ENCODE measurements around the gene PEX11G. TPM values are rescaled to one million over a fixed set of nuclear protein-coding genes. Genes with fewer than 3 reads are reported as not detected.
A peak's percentile ranks its signal among the peaks of the same experiment; 100 is the strongest.

PEX11G gene
- total RNA-seq, 1 donor from 2014 or later = 2.9 TPM

DNA sequence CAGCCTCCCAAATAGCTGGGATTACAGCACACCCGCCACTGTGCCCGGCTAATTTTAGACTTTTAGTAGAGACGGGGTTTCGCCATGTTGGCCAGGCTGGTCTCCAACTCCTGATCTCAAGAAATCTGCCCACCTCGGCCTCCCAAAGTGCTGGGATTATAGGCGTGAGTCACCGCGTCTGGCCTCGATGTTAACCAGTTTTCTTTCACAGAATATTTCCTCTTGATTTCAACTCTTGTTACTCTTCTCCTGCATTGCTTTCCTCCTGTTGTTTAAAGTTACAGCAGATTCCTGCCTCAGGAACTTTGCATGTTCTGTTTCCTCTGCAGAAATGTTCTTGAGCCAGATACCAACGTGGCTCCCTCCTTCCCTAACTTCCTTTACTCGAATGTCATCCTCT, 3.7 kb upstream of the PEX11G start:
- peak; percentile 74 for DNase-seq

DNA sequence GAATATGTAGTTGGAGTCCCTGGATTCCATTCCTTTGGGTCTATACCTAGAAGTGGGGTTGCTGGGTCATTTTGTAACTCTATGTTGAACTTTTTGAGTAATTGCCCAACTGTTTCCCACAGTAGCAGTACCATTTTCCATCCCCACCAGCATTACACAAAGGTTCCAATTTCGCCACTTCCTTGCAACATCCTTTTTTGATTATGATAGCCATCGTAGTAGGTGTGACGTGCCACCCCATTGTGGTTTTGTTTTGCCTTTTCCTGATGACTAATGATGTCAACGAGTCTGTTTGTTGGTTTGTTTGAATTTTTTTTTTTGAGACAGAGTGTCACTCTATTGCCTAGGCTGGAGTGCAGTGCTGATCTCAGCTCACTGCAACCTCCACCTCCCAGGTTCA, 3.3 kb upstream of the PEX11G start:
- DNase-seq = peak; percentile 94

DNA sequence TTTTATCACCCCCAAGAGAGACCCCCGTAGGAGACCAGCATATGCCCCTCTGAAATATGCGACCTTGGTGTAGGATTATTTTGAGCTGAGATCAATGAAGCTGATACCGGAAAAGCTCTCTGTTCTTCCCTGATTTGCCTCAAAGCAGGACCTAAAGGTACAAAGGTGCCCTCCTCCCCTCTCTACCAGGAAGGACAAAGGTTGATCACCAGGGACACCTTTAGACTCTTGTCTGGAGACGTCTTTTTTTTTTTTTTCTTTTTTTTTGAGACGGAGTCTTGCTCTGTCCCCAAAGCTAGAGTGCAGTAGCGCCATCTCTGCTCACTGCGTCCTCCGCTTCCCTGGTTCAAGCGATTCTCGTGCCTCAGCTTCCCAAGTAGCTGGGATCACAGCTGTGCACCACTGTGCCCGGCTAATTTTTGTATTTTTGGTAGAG, 792 bp upstream of the PEX11G start:
- DNase-seq = no peak

DNA sequence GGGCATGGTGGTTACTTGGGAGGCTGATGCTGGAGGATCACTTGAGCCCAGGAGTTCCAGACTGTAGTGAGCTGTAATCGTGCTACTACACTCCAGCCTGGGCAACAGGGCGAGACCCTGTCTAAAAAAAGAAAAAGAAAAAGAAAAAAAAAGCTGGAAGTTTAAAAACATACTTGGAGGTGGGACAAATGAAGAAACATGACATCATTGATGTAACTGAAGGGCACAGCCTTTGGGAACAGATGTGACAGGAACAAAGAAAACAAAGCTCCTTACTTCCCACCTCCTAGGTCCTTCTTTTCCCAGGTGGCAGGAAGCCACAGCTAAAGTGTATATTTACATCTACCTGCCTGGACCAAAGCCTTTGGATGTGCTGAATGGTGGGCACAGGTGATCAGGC, 1.9 kb downstream of the PEX11G start:
- DNase-seq = no peak

DNA sequence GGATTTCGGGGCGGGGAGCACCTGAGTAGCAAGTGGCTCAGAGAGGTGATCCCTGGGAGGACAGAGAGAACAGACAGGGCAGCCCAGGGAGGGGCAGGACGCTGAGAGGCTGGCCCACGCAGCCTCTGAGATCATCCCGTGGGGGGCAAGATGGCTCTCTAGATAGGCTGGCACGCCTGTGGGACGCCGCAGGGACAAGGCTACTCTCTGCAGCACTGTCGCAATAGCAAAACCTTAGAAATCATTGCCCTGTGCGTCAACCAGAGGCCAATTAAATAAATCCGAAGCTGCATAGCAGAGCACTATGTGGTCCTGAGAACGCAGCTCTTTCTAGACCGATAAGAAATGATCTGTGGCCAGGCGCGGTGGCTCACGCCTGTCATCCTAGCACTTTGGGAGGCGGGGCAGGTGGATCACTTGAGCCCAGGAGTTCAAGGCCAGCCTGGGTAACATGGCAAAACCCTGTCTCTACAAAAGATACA, 5.1 kb downstream of the PEX11G start:
- no peak for DNase-seq

DNA sequence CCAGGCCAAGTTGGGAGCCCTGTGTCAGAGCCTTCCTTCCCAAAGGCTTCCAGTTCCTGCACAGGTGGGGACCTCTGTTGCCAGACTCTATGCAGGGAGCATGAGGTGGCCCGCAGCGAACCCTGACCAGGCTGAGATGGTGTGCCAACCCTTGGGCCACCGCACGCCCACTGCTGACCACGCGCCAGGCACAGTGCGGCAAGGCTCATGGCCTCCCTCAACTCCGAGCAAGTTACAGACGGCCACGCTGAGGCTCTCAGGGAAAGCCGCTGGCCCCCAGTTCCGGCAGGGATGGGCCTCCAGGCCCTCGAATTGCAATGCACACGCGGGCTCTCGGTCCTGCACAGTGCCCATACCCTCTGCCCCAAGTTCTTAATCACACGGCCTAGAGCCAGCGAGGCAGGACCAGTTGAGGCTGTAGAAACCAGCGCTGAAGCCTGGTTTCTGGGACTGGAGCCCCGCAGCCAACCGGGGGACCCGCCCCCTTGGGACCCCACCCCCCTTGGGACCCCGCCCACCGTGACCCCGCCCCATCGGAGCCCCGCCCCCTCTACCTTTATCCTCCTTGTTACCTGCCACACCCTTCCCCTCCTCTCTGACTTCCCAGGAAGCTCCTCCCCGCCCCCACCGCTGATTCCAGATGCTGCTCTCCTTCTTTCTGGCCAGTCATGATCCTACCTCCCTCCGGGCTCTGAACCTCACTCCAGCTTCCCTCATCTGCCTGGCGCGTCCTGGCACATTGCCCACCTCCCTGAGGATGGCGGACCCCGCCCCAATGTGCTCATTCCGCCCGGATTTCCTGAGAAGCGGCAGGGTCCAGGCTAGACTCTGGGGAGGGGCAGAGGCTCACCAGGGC, 6.0 kb downstream of the PEX11G start:
- peak; percentile 35 for DNase-seq

DNA sequence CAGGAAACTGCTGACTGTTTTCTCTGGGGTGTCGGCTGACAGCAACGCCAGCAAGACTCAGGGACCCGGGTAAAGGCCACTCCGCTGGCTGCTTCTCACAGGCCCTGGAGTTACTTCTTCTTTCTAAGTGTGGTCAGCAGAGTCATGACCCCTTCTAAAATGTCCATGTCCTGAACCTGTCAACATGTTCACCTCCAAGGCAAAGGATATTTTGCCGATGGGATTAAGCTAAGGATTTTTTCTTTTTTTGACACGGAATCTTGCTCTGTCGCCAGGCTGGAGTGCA, 7.9 kb downstream of the PEX11G start:
- DNase-seq = no peak

DNA sequence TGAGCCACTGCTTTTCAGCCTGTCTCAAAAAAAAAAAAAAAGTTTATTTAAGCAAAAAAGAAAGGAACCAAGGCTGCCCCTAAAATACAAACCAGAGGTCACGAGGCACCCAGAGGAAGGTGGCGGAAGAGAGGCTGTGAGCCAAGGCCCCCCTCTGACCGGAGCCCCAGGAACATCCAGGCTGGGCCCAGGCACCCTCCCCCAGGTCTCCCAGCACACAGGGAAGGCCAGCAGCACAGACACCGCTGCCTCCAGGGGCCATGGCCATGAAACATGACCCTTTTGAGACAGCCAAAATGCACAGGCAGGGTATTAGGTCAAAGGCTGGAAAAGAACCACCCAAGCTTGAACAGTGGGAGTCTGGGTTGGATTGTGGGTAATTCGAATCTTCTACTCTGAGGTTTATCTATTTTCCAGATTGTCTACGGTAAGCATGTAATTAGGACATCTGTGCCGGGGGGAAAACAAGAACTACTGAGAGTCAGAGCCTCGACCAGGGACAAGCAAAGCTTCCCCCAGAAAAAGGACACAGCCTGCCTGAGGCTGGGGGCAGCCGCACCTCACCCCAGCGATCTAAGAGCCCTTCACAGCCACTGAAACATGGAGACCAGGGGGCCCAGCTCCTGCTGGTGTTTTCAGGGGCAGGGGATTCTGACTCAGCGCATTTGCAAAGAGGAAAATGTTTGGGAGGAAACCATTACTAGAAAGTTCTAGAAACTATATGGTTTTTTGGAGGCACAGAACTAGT, 8.4 kb downstream of the PEX11G start:
- DNase-seq = no peak

DNA sequence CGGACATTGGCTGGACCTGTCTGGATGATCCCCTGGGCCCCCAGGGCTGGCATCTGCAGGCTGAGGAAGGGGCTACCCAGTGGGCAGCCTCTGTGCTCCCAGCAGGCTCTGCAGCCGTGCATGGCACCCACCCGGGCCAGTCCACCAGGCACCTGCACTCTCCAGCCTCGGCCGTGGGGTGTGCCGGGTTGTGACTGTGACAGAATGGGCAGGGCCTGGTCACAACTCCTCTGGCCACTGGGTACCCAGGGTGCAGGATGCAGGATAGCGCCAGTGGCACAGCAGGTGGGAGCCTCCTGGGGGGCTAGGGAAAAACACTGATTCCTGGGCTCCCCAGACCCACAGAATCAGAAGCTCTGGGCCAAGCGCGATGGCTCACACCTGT, 10.0 kb downstream of the PEX11G start:
- DNase-seq = no peak

DNA sequence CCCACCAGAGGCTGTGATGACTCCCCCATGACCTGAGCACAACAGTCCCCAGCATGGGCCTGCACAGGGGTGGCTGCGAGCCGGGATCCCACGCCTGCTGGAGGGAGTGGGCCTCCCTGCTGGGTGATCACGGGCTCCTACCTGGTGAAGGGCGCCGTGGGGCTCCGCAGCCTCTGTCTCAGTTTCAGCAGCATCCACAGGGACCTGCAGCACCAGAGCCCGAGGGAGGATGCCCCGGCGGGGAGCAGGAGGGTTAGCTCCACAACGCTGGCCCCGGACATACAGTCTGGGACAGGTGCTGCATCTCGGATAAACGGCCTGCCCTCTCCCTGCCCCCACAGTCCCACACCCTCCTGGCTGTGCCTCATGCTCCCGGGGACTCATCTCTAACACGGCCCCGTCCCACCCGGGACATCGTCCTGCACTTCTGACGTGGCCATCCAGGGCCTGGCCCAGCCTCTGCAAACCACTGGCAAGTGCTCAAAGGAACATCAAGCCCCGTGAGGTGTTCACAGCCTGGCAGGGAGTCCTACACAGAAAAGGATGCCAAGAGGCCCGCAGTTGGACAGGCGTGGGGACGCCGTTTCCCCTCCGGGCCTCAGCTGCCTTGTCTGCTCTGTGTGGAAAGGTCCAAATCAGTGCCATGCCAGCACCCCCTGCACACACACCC, 10.5 kb downstream of the PEX11G start:
- DNase-seq = no peak

DNA sequence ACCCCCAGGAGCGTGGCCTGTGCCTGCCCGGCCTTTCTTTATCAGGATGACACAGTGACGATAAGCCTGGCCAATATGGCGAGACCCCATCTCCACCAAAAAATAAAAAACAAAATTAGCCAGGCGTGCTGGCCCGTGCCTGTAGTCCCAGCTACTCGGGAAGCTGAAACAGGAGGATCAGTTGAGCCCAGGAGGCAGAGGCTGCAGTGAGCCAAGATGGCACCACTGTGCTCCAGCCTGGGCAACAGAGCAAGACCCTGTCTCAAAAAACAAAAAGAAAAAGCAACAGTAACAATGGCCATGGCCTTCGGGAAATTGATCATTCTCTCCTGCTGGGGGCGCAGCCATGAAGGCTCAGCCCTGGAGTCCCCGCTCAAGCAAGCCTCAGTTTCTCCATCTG, 11.1 kb downstream of the PEX11G start:
- no peak for DNase-seq

DNA sequence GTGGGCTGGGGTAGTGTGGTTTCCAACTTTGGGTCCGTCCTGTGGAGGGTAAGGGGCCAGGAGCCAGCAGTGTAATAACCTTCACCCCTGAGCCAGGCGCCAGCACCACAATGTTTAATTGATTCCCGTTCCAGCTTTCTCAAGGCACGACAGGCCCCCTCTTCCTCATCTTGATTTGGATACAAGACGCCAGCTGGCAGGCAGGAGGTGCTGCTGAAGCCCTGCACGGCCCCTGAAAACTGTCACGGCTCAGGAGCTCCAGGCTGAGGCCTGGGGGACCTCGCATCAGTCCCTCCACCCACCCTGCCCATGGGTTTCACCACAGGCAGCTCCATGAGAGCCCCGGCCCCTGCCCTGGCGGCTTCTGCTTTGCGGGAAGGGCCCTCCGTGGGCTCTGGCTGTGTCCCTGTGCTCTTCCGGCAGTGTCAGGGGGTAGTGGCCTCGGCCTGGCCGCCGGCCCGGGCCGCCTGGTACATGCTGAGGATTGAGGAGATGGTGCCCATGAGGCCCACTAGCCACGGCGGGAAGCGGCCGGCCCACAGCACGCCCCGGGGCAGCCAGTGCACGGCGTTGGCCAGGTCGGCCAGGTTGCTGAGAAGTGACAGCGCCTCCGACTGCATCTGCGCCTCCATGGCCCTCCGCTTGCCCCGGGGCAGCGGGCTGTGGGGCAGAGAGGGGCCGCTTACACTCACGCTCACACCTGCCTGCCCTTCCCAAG, 11.9 kb downstream of the PEX11G start:
- no peak for DNase-seq

DNA sequence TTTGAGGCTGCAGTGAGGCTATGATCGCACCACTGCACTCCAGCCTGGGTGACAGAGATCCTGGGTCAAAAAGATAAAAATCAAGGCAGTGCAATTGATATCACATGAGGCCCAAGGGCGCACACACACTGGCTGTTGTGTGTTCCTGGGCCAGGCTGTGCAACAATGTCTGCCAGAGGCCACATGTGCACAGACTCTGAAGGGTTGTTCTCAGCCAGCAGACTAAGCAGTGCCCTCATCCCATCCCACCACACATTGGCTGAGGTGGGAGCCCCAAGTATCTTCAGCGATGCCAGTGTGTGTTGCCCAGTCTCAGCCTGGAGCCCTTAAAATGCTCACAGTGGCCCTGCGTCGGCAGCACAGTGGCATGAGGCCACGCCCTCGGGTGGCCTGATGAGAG, 12.6 kb downstream of the PEX11G start:
- DNase-seq = no peak

DNA sequence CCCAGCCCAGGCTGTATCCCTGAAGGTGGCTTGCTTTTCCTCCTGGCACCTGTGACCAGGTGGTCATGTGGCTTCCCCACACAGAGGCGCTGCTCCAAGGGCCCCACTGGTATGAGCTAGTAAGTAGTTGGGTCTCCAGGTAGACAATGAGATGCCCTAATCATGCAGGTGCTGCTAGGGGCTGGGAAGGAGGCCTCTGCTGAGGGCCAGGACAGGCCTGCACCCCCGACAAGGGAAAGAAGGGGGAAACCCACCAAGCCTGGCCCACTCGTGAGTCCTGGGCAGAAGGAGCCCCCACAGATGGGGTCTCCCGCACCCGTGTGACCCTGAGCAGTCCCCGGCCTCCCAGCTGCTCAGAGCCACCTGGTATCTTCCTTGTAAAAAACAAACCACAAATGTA, 13.2 kb downstream of the PEX11G start:
- no peak for DNase-seq

DNA sequence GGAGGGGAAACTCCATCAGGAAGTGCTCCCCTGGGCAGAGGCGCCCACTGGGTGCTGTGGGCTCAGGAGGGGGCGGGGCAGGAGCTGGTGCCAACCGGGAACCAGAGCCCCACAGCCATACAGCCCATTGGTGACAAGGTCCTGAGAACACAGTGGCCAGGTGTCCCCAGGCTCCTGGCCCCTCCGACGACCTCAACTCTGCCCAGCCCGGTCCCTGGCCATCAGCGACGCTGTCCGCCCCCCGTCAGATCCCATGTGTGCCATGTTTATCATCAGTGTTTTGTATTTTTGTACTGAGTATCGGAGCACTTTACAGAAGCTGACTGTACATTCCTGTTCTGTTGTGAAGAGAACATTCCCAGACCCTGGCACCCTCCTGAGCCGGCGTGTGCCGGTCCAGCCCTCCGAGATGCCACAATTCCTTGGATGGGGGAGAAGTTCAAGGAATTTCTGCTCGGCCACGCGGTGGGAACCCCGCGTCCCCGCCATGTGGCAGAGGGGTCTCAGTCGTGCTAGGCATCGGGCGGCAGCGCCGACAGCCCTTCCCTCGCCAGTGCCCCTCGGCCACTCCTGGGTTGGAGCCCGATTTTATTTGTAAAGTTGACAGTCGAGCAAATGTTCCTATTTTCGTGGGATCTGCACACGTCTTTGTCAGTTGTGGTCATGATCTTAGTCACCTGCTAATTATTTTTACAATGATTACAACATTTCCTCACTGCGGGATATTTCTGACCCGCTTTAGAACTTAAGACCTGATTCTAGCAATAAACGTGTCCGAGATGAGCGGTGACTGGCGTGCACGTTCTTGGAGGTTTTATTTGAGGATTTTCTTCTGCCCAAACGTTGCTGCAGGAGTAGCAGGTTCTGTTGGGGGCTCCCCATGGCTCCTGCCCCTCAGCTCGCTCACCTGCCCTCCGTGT, 16.9 kb downstream of the PEX11G start:
- no peak for DNase-seq

DNA sequence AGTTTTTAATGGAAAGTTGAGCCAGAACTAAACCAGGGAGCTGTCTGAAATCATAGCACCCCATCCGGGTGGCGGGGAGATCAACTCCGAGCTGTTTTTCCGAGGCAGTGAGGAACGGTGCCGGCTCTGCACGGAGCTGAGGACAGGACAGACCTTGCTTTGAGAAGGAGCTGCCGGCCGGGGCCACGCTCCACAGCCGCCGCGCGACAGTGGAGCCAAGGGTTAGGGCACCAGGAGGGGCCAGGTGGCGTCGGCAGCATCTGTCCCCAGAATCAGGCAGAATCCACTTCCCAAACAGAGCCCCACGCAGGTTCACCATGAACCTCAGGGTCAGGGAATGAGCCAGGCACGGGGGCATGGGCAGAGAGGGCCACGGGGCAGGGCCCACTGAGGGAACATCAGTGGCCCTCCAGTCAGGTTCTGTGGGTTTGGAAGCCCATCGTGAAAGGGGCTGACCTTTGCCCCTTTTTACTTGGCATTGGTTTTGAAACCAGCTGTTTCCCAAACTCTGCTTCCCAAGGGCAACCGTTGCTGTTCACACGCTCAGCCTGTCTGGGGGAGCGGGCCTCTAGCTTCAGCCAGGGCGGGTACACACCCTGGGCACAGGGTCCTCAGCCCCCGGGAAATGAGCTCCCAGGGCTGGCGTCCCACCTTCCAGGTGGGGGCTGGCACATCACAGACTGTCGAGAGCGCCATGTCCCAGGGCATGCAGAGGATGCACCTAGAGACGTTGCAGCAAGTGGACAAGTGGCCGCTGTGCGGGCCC, 18.1 kb downstream of the PEX11G start:
- no peak for DNase-seq

DNA sequence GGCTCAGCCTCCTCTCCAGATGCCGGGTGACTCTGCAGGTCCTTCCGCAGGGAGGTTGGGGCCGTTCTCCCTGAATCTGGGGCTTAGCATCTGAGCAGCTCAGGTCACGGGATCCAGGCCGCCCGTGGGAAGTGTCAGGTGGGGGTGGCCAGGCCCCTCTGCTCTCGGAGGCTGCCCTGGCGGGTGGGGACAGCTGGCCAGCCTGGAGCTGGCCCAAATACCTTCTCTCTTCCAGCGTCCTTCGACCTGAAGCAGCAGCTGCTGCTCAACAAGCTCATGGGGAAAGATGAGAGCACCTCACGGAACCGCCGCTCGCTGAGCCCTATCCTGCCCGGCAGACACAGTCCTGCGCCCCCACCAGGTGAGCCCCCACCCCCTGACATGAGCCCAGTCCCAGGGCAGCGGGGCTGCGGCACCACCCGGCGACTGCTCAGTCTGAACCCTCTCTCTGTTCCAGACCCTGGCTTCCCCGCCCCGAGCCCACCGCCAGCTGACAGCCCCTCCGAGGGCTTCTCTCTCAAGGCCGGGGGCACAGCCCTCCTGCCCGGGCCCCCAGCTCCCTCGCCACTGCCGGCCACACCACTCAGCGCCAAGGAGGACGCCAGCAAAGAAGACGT, 19.1 kb downstream of the PEX11G start:
- DNase-seq = no peak

DNA sequence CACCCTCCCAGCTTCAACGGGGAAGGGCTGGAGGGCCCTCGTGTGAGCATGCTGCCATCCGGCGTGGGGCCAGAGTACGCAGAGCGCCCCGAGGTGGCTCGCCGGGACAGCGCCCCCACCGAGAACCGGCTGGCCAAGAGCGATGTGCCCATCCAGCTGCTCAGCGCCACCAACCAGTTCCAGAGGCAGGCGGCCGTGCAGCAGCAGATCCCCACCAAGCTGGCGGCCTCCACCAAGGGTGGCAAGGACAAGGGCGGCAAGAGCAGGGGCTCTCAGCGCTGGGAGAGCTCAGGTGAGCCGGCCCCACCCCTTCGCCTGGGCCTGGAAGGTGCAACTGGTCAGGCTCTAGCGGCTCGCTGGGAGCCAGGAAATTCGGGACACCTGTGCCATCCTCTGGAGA, 20.0 kb downstream of the PEX11G start:
- DNase-seq = no peak

DNA sequence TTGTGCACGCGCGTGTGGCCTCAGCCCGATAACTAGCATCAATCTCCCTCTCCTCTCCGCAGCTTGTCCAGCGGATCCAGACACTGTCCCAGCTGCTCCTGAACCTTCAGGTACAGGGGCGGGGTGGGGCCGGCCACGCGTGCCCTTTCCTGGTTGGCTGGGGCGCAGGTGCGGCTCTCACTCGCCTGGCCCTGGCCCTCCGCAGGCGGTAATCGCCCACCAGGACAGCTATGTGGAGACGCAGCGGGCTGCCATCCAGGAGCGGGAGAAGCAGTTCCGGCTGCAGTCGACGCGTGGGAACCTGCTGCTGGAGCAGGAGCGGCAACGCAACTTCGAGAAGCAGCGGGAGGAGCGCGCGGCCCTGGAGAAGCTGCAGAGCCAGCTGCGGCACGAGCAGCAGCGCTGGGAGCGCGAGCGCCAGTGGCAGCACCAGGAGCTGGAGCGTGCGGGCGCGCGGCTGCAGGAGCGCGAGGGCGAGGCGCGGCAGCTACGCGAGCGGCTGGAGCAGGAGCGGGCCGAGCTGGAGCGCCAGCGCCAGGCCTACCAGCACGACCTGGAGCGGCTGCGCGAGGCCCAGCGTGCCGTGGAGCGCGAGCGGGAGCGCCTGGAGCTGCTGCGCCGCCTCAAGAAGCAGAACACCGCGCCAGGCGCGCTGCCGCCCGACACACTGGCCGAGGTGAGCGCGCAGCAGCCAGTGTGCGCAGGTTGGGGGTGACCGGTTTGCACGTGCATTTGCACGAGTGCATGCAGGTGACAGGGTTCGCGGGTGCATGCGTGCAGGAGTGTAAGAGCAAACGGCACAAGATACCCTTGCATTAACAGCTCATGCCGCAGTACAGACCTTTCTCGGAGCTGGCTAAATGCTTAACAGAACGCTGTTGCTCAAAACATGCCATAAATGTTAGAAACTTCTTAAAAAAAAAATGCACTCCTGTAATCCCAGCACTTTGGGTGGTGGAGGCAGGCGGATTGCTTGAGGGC, 21.5 kb downstream of the PEX11G start:
- no peak for DNase-seq

All from dermis blood vessel endothelial cell (primary cell).